ENCODE results near the gene B4GALT5.
"Not testable (repeated sequence)": the region's sequence is repeated elsewhere in the genome, so short reads cannot be mapped to it uniquely, and the experiment has no call there.

Gene B4GALT5

GRCh38 chr20:49622243-49622642, 91.4 kb downstream of the B4GALT5 start:
- H3K4me3 ChIP-seq (ENCODE audit: low read length) = no peak overlapping the region
- TF ChIP-seq CTCF (conservative IDR thresholded peaks at IDR 0.05; ENCODE audit: low read length) = no peak
- DNase-seq (ENCODE audit: low read depth) = no peak

- H3K4me3 ChIP-seq (ENCODE audit: low read length) = no peak overlapping the region
- DNase-seq (ENCODE audit: low read depth) = no peak
- TF ChIP-seq CTCF (conservative IDR thresholded peaks at IDR 0.05; ENCODE audit: low read length) = no peak
Observed at GRCh38 chr20:49620364-49621240, 93.1 kb downstream of the B4GALT5 start.

- H3K4me3 ChIP-seq (ENCODE audit: low read length) = no peak overlapping the region
- no peak for TF ChIP-seq CTCF (conservative IDR thresholded peaks at IDR 0.05; ENCODE audit: low read length)
- DNase-seq (ENCODE audit: low read depth) = no peak
Observed at GRCh38 chr20:49619113-49620048, 94.3 kb downstream of the B4GALT5 start.

- DNase-seq (ENCODE audit: low read depth) = no peak
- no peak for TF ChIP-seq CTCF (conservative IDR thresholded peaks at IDR 0.05; ENCODE audit: low read length)
- H3K4me3 ChIP-seq (ENCODE audit: low read length) = no peak overlapping the region
Observed at GRCh38 chr20:49618289-49618688, 95.4 kb downstream of the B4GALT5 start.

GRCh38 chr20:49617394-49617793, 96.3 kb downstream of the B4GALT5 start:
- H3K4me3 ChIP-seq (ENCODE audit: low read length); DNase-seq (ENCODE audit: low read depth): not testable (repeated sequence)

GRCh38 chr20:49616154-49617007, 97.3 kb downstream of the B4GALT5 start:
- no peak overlapping the region for H3K4me3 ChIP-seq (ENCODE audit: low read length)
- TF ChIP-seq CTCF (conservative IDR thresholded peaks at IDR 0.05; ENCODE audit: low read length) = no peak
- no peak for DNase-seq (ENCODE audit: low read depth)

Data from AG10803 (cell line).